NCI-H1105 (cell line): ENCODE measurements around the gene METTL22.
A peak's percentile ranks its signal among the peaks of the same experiment; 100 is the strongest.

Experiments
- DNase-seq: peaks from one replicate; lab custom pipeline; 2025; lab: John Stamatoyannopoulos, UW

The METTL22 gene

GRCh38 chr16:8621572-8622314 lies at the start of gene METTL22:
Gene METTL22 (plus strand): TSS chr16:8621698. CDS start chr16:8625666, 3,968 bp downstream.
- peak; percentile 76 for DNase-seq

- no peak for DNase-seq
Measured at GRCh38 chr16:8572063-8572918, 49.2 kb upstream of the METTL22 start.

GRCh38 chr16:8572919-8573724 lies 48.4 kb upstream of the METTL22 start:
- DNase-seq, result no peak

- DNase-seq, result no peak
Measured at GRCh38 chr16:8575399-8575798, 46.1 kb upstream of the METTL22 start.

GRCh38 chr16:8576141-8577004 lies 45.1 kb upstream of the METTL22 start:
- DNase-seq, result no peak

GRCh38 chr16:8577678-8578304 lies 43.7 kb upstream of the METTL22 start:
- no peak for DNase-seq

- DNase-seq, result no peak
Measured at GRCh38 chr16:8579559-8579958, 41.9 kb upstream of the METTL22 start.

- no peak for DNase-seq
Measured at GRCh38 chr16:8581831-8582580, 39.5 kb upstream of the METTL22 start.

- DNase-seq, result no peak
Measured at GRCh38 chr16:8583199-8583598, 38.3 kb upstream of the METTL22 start.

- DNase-seq, result no peak
Measured at GRCh38 chr16:8583732-8584131, 37.8 kb upstream of the METTL22 start.

GRCh38 chr16:8585041-8585440 lies 36.5 kb upstream of the METTL22 start:
- no peak for DNase-seq

- no peak for DNase-seq
Measured at GRCh38 chr16:8585857-8586256, 35.6 kb upstream of the METTL22 start.

GRCh38 chr16:8587065-8587464 lies 34.4 kb upstream of the METTL22 start:
- no peak for DNase-seq

GRCh38 chr16:8588682-8589056 lies 32.8 kb upstream of the METTL22 start:
- no peak for DNase-seq

- no peak for DNase-seq
Measured at GRCh38 chr16:8589057-8589899, 32.2 kb upstream of the METTL22 start.

GRCh38 chr16:8589900-8590688 lies 31.4 kb upstream of the METTL22 start, which contains the start of gene TMEM114:
Gene TMEM114 (minus strand): TSS chr16:8590511. CDS start chr16:8589838, 673 bp downstream.
- DNase-seq, result no peak

- no peak for DNase-seq
Measured at GRCh38 chr16:8590811-8591210, 30.7 kb upstream of the METTL22 start.

- no peak for DNase-seq
Measured at GRCh38 chr16:8591451-8591850, 30.0 kb upstream of the METTL22 start.
